ENCODE results near the gene PAF1.

- TF ChIP-seq CTCF (IDR thresholded peaks at IDR 0.05 in 4 of 5, conservative IDR thresholded peaks at IDR 0.05 in 1 of 5): no peak
- TF ChIP-seq POLR2A (IDR thresholded peaks at IDR 0.05): no peak
Measured at GRCh38 chr19:39355253-39355652, 35.7 kb downstream of the PAF1 start.

All from gastrocnemius medialis (tissue), 4 donors.